C4-2B (cell line): ENCODE measurements around the gene MPP3.

Experiments
- ZFX ChIP-seq: fragments of 450-650 bp; IDR thresholded peaks from 2 replicates; pipeline ENCODE4 v1.6.1; 2017
- TF ChIP-seq, protein P1 (sequence below): fragments of 450-650 bp; conservative IDR thresholded peaks from 2 replicates; pipeline ENCODE4 v1.5.1; 2017; ENCODE audit warnings: mild to moderate bottlenecking

DNA sequence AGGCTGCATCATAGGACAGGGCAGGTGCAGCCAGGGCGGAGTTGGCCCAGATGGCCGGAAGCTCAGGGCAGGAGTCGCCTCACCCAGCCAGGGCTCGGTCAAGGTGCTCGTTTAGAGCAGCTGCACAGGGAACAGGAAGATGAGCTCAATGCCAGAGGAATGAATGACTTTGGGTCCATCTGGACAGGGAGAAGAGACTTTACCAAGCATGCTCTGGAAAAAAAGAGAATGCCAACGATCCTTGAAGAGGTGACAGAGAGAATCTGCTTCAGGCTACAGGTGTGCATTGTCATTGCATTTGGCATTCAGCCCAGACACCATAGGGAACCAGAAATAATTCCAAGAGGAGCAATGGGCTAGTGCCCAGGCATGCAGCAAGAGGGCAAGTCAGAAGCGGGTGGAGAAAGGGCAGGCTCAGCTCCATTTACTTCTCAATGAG lies 6.7 kb upstream of the MPP3 start:
- TF ChIP-seq, protein P1, sequence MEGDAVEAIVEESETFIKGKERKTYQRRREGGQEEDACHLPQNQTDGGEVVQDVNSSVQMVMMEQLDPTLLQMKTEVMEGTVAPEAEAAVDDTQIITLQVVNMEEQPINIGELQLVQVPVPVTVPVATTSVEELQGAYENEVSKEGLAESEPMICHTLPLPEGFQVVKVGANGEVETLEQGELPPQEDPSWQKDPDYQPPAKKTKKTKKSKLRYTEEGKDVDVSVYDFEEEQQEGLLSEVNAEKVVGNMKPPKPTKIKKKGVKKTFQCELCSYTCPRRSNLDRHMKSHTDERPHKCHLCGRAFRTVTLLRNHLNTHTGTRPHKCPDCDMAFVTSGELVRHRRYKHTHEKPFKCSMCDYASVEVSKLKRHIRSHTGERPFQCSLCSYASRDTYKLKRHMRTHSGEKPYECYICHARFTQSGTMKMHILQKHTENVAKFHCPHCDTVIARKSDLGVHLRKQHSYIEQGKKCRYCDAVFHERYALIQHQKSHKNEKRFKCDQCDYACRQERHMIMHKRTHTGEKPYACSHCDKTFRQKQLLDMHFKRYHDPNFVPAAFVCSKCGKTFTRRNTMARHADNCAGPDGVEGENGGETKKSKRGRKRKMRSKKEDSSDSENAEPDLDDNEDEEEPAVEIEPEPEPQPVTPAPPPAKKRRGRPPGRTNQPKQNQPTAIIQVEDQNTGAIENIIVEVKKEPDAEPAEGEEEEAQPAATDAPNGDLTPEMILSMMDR, result no peak
- no peak for TF ChIP-seq ZFX
